Vagina (tissue), 2 donors: ENCODE data around the gene RPS6KC1. TPM values are rescaled to one million over a fixed set of nuclear protein-coding genes. Genes with fewer than 3 reads are reported as not detected.

Experiments used
- DNase-seq, 2 donors: peaks; one replicate each; pipeline ENCODE4 v3.0.0-alpha.2; 2017; ENCODE audit errors: extremely low spot score in 2 of 2
- H3K27ac ChIP-seq: fragments of 200-600 bp; sonication (generic); one replicate; pipeline ENCODE4 v1.5.1; 2019
- H3K27me3 ChIP-seq: fragments of 200-600 bp; sonication (generic); one replicate; pipeline ENCODE4 v1.5.1; 2019
- H3K36me3 ChIP-seq, 2 donors: fragments of 200-600 bp; sonication (generic); one replicate each; pipeline ENCODE4 v1.5.1; 2017 to 2019
- H3K4me1 ChIP-seq: fragments of 200-600 bp; sonication (generic); one replicate; pipeline ENCODE4 v1.5.1; 2019
- H3K4me3 ChIP-seq, 2 donors: fragments of 200-600 bp; sonication (generic); 1 replicate in 1 of 2; 2 replicates in 1 of 2; pipeline ENCODE4 v1.5.1; 2016 to 2019
- H3K9me3 ChIP-seq: fragments of 200-600 bp; sonication (generic); one replicate; pipeline ENCODE4 v1.5.1; 2019
- CTCF ChIP-seq, 3 experiments: fragments of 450-650 bp in 2 of 3; fragments of 200-600 bp in 1 of 3; sonication (generic) in 1 of 3; IDR thresholded peaks; one replicate each; pipeline ENCODE4 v1.5.1; 2017 to 2019; ENCODE audit warnings: antibody characterized with exemption in 3 of 3, mild to moderate bottlenecking in 2 of 3, moderate library complexity in 2 of 3
- POLR2A ChIP-seq, 2 donors: fragments of 450-650 bp; IDR thresholded peaks; one replicate each; pipeline ENCODE4 v1.6.1; 2017; ENCODE audit warnings: antibody characterized with exemption in 2 of 2, mild to moderate bottlenecking in 2 of 2, moderate library complexity in 2 of 2
- POLR2AphosphoS5 ChIP-seq, 2 donors: sonication (generic); formaldehyde crosslinking; IDR thresholded peaks; one replicate each; pipeline ENCODE4 v1.9.0; 2017; ENCODE audit warnings: antibody characterized with exemption in 2 of 2, mild to moderate bottlenecking in 2 of 2, low read depth in 1 of 2; ENCODE audit not compliant: insufficient read depth in 1 of 2
- intact Hi-C: fragments of 100-400 bp; cut with DNase I; formaldehyde crosslinking; loops from one replicate; pipeline ENCODE4 v1.15.1; 2023
- total RNA-seq: library from RNA; depleted of rRNA; stranded (reverse); fragments of >200 nt; gene quantifications from one replicate; pipeline ENCODE4 v1.2.3, GENCODE V29; 2016

Gene RPS6KC1
- 14.2 TPM for total RNA-seq

- no peaks in the 10 kb centered on the region for H3K27me3 ChIP-seq
- intact Hi-C loops, result no loop called here
- TF ChIP-seq POLR2AphosphoS5 (IDR thresholded peaks at IDR 0.05; ENCODE audit: insufficient read depth in 1 of 2, low read depth in 1 of 2) (peak; percentile 38 to 61), CTCF (IDR thresholded peaks at IDR 0.05) (no peak), POLR2A (IDR thresholded peaks at IDR 0.05) (no peak)
These were observed at the start of gene RPS6KC1 for GRCh38 chr1:213051127-213051880. Gene RPS6KC1, plus strand, starts transcription at chr1:213051241. Its CDS starts 164 bp downstream, at chr1:213051405.

GRCh38 chr1:213003256-213003655 lies 47.8 kb upstream of the RPS6KC1 start:
- TF ChIP-seq CTCF (IDR thresholded peaks at IDR 0.05) (no peak), POLR2A (IDR thresholded peaks at IDR 0.05) (no peak), POLR2AphosphoS5 (IDR thresholded peaks at IDR 0.05; ENCODE audit: insufficient read depth in 1 of 2, low read depth in 1 of 2) (no peak)
- Histone ChIP-seq H3K27me3 (no peaks in the 10 kb centered on the region), H3K4me1 (no peaks in the 10 kb centered on the region), H3K9me3 (no peaks in the 10 kb centered on the region), H3K27ac (no peak overlapping the region), H3K4me3 (no peak overlapping the region), H3K36me3 (peaks cover 0 to 54% of the 10 kb centered on the region in 2 donors)
- intact Hi-C loops, result loop anchor here (10.0 kb wide), 1 partner anchor 328 kb away; no protein-coding TSS in a partner anchor
- DNase-seq, result no peak

More at GRCh38 chr1:213051127-213051880, at the start of gene RPS6KC1:
- no peaks in the 10 kb centered on the region for H3K9me3 ChIP-seq
- DNase-seq, result no peak
- no peaks in the 10 kb centered on the region for H3K36me3 ChIP-seq
- peaks cover 18% of the 10 kb centered on the region for H3K4me1 ChIP-seq
- H3K27ac ChIP-seq, result peak within 1 kb of the TSS; percentile 53
- peak within 1 kb of the TSS; percentile 73 to 80 for H3K4me3 ChIP-seq

- DNase-seq, result no peak
- no peaks in the 10 kb centered on the region for H3K9me3 ChIP-seq
- intact Hi-C loops, result loop anchor here (10.0 kb wide), 1 partner anchor 334 kb away; no protein-coding TSS in a partner anchor
- peaks cover 2% of the 10 kb centered on the region for H3K4me1 ChIP-seq
- peaks cover 0 to 47% of the 10 kb centered on the region in 2 donors for H3K36me3 ChIP-seq
- no peak overlapping the region for H3K27ac ChIP-seq
- H3K4me3 ChIP-seq, result no peak overlapping the region
- no peaks in the 10 kb centered on the region for H3K27me3 ChIP-seq
- no peak for TF ChIP-seq POLR2AphosphoS5 (IDR thresholded peaks at IDR 0.05; ENCODE audit: insufficient read depth in 1 of 2, low read depth in 1 of 2)
- no peak for TF ChIP-seq POLR2A (IDR thresholded peaks at IDR 0.05)
- no peak for TF ChIP-seq CTCF (IDR thresholded peaks at IDR 0.05)
These were observed 42.5 kb upstream of the RPS6KC1 start for GRCh38 chr1:213008564-213008963.

GRCh38 chr1:213014642-213015041 lies 36.4 kb upstream of the RPS6KC1 start:
- peaks cover 20% of the 10 kb centered on the region for H3K4me1 ChIP-seq
- intact Hi-C loops, result no loop called here

More at GRCh38 chr1:213014642-213015041, 36.4 kb upstream of the RPS6KC1 start:
- peak overlapping the region; percentile 64 to 92 for H3K4me3 ChIP-seq
- no peak for DNase-seq
- H3K36me3 ChIP-seq, result peaks cover 0 to 3% of the 10 kb centered on the region in 2 donors
- H3K9me3 ChIP-seq, result no peaks in the 10 kb centered on the region
- peak overlapping the region; percentile 91 for H3K27ac ChIP-seq
- H3K27me3 ChIP-seq, result no peaks in the 10 kb centered on the region
- TF ChIP-seq CTCF (IDR thresholded peaks at IDR 0.05) (no peak), POLR2A (IDR thresholded peaks at IDR 0.05) (no peak), POLR2AphosphoS5 (IDR thresholded peaks at IDR 0.05; ENCODE audit: insufficient read depth in 1 of 2, low read depth in 1 of 2) (no peak)
